HT-29 (cell line): ENCODE measurements around the gene DMBX1. TPM values are rescaled to one million over a fixed set of nuclear protein-coding genes. Genes with fewer than 3 reads are reported as not detected.
A peak's percentile ranks its signal among the peaks of the same experiment; 100 is the strongest.

Source experiments
- DNase-seq: peaks from one replicate; pipeline ENCODE4 v3.0.0-alpha.2; 2015; ENCODE audit warnings: low spot score
- total RNA-seq: library from RNA; depleted of rRNA; stranded (reverse); fragments of >200 nt; shearing (Covaris generic); gene quantifications from 2 replicates; pipeline ENCODE4 v1.2.3, GENCODE V29; 2014

DMBX1 gene
- total RNA-seq, 1 experiment from 2014 or later = 3.0 TPM

GRCh38 chr1:46525253-46525983 is 35.8 kb downstream of the DMBX1 start:
- peak; percentile 56 for DNase-seq

GRCh38 chr1:46526013-46526690 is 36.5 kb downstream of the DMBX1 start:
- DNase-seq = no peak

DNA sequence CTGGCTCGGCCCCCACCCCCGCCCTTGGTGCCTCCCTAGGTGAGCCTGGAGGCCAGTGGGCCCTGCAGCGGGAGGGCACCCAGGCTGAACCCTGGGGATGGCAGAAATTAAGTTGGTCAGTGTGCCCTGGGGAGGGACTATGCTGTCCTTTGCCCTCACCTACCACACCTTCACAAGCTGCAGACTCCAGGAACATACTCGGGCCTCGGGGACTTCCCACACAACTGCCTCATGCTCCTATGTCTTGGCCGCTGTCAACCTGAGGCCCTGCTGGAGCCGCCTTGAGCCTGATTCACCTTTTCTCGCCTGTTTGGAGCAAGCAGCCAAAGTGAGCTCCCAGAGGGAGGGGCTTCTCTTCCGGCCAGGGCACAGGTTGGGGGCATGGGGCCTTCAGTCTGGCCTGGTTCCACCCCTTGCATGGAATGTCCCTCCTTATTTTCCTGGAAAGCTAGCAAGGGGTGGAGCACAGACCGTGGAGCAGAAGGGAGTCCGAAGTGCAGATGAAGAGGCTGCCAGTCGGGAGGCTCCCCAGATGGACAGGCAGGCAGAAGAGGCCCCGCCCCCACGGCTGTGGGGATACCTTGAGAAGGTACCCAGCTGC is 37.2 kb downstream of the DMBX1 start:
- peak; percentile 75 for DNase-seq

GRCh38 chr1:46527474-46528296 is 38.0 kb downstream of the DMBX1 start:
- DNase-seq = peak; percentile 90

- peak; percentile 46 for DNase-seq
These were observed 38.8 kb downstream of the DMBX1 start for GRCh38 chr1:46528297-46528955.

DNA sequence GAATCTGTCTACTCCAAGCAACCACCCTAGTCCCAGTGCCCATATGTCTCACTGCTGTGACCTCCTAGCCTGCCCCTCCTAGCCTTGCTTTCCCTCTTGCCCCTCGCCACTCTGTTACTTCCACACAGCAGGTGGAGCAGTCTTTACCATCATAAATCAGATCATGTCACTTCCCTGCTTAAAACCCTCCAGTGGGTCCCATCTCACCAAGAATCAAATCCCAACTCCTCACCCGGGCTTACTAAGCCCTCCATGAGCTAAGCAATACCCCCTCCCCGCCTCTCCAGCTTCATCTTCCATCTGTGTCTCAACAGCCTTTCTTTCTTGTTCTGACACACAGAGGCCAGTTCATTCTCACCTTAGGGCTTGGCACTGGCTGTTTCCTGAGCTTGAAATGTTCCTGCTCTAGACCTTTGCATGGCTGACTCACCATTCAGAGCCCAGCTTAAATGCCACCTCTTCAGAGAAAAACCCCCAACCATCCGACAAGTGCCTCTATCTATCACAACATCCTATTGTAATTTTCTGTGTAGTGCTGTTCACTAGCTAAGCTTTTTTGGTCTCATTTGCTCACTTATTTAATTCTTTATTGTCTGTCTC is 39.5 kb downstream of the DMBX1 start:
- no peak for DNase-seq

DNA sequence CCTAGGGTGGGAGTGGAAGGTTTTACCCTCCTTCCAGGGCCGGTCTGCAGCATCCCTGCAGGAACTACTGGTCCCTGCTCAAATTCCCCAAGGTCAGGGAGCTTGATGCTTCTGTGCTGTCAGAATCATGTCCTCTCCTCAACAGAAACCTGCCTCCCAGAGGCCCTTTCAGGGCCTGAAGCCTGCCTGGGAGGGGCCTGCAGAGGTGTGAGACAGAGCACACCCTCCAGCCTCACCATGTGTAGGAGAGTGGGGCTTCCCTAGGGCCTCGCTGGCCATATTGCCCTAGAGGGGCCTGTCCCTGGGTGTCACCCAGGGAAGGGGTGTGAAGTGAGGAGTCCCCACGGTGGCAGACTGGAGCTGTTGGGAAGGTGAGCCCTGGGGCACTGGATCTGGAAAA is 40.7 kb downstream of the DMBX1 start:
- DNase-seq = no peak

- peak; percentile 94 for DNase-seq
These were observed 41.3 kb downstream of the DMBX1 start for GRCh38 chr1:46530791-46531409.

- DNase-seq = no peak
These were observed 42.5 kb downstream of the DMBX1 start for GRCh38 chr1:46532095-46532494.

- DNase-seq = no peak
These were observed 43.0 kb downstream of the DMBX1 start for GRCh38 chr1:46532498-46533178.

GRCh38 chr1:46533179-46533864 is 43.7 kb downstream of the DMBX1 start:
- DNase-seq = no peak

DNA sequence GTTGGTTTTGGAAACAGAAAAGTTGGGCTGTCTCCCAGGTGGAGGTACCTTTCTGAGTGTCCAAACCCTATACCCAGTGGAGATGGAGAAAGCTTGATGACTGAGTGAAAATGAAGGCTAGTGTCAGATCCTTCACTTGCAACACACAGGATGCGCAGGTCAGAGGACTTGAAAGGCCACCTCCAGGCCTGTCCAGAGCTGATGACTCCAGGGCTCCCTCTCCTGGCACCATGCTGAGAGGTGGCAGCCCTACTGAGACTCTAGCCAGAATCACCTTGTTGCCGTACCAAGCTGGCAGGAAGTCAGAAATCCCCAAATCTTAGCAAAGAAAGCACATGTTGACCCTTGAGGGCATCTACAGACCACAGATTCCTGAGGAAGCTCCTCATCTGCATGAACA is 45.4 kb downstream of the DMBX1 start:
- DNase-seq = peak; percentile 81

GRCh38 chr1:46536527-46536926 is 46.9 kb downstream of the DMBX1 start:
- no peak for DNase-seq

- DNase-seq = no peak
These were observed 48.0 kb downstream of the DMBX1 start for GRCh38 chr1:46537651-46538050.

DNA sequence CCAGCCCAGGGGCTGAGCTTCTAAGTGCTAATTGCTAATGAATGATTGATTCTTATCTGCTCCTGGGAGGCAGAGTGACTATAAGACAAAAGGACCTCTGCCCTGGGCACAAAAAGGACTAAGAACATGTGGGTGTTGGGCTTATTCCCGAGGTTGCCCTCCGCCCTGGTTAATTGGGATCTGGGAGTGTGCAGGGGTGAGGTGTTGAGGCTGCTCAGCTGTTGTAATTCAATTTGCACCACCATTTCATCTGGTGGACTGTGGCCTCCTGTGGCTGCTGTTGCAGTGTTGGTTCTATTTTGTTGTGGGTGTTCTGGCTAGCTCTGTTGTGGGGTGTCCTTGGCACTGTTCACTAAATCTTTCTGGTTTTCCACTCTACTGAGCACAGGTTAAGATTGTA is 48.5 kb downstream of the DMBX1 start:
- no peak for DNase-seq
